ENCODE measurements around the gene IL1A.

Gene IL1A

DNA sequence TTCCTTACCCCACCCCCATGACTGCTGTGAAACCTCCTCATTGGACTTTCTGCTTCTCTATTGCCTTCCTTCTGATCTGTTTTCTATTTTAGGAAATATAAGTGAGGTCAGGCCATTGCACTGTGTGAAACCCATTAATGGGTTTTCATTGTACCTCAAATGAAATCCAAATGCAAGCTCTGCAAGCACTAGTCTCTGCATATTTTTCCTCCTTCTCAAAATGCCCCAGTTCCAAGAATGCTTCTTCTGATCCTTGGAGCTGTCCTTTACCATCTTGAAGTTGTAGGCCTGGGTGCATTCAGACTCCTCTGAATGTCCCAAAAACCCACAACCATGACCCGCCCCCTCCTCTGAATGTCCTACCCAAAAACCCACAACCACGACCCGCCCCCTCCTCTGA, 8.2 kb downstream of the IL1A start:
- H3K9ac ChIP-seq = no peak overlapping the region
- TF ChIP-seq, protein P1, sequence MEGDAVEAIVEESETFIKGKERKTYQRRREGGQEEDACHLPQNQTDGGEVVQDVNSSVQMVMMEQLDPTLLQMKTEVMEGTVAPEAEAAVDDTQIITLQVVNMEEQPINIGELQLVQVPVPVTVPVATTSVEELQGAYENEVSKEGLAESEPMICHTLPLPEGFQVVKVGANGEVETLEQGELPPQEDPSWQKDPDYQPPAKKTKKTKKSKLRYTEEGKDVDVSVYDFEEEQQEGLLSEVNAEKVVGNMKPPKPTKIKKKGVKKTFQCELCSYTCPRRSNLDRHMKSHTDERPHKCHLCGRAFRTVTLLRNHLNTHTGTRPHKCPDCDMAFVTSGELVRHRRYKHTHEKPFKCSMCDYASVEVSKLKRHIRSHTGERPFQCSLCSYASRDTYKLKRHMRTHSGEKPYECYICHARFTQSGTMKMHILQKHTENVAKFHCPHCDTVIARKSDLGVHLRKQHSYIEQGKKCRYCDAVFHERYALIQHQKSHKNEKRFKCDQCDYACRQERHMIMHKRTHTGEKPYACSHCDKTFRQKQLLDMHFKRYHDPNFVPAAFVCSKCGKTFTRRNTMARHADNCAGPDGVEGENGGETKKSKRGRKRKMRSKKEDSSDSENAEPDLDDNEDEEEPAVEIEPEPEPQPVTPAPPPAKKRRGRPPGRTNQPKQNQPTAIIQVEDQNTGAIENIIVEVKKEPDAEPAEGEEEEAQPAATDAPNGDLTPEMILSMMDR (conservative IDR thresholded peaks at IDR 0.05; ENCODE audit: low read depth, low read length) = no peak
- H3K79me2 ChIP-seq (ENCODE audit: insufficient read depth, low read depth) = no peaks in the 10 kb centered on the region
- H3K27ac ChIP-seq = no peak overlapping the region
- H3K36me3 ChIP-seq (ENCODE audit: insufficient read depth) = no peaks in the 10 kb centered on the region
- H3K4me1 ChIP-seq (ENCODE audit: low read depth, poor library complexity, severe bottlenecking) = peaks cover 13% of the 10 kb centered on the region
- H3K4me2 ChIP-seq = peak overlapping the region; percentile 50; the same call in 1 of the 2 replicates
- no peak overlapping the region for H2AFZ ChIP-seq (ENCODE audit: low read depth)
- no peak overlapping the region for H3K4me3 ChIP-seq (IDR thresholded peaks at IDR 0.05; ENCODE audit: insufficient read depth, low read depth, low read length)
- H3K27me3 ChIP-seq (ENCODE audit: insufficient read depth, low read depth) = no peaks in the 10 kb centered on the region; the same call in 1 of the 2 replicates
- no peaks in the 10 kb centered on the region for H4K20me1 ChIP-seq (ENCODE audit: insufficient read depth)

DNA sequence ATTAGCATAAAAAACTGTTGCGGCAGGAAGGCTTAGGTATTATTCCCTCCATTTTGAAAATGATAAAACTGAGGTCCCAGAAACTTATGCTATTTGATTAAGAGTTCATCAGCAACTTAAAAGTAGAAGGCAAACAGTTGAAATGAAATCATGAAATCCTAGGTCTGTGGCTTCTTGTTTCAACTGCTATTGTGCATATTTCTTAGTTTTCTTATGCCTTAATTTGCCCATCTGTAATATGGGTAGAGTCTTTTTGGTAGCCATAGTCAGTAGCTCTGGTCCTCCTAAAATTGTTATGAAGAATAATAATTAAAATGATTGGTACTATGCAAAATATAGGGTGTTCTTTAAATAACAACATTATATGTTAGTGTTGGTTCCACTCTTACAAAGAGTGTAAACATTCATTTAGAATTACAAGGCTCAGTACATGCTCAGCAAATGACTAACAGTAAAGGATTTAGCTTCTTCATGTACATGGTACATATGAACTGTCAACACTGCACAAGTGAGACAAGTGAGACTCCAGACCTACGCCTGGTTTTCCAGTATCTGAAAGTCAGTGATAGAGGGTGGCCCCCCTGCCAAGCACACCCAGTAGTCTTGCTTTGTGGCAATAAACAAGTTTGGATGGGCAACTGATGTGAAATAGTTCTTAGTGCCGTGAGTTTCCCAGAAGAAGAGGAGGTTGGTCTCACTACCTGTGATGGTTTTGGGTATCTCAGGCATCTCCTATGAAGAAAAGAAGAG, 9.6 kb downstream of the IL1A start:
- no peak overlapping the region for H2AFZ ChIP-seq (ENCODE audit: low read depth)
- no peak overlapping the region for H3K27ac ChIP-seq
- H3K36me3 ChIP-seq (ENCODE audit: insufficient read depth) = no peaks in the 10 kb centered on the region
- no peaks in the 10 kb centered on the region; the same call in 1 of the 2 replicates for H3K27me3 ChIP-seq (ENCODE audit: insufficient read depth, low read depth)
- H3K79me2 ChIP-seq (ENCODE audit: insufficient read depth, low read depth) = no peaks in the 10 kb centered on the region
- H3K9ac ChIP-seq = no peak overlapping the region
- no peak overlapping the region for H3K4me2 ChIP-seq
- no peak overlapping the region for H3K4me3 ChIP-seq (IDR thresholded peaks at IDR 0.05; ENCODE audit: insufficient read depth, low read depth, low read length)
- no peaks in the 10 kb centered on the region for H4K20me1 ChIP-seq (ENCODE audit: insufficient read depth)
- TF ChIP-seq, protein P1 (conservative IDR thresholded peaks at IDR 0.05; ENCODE audit: low read depth, low read length) = no peak
- peaks cover 13% of the 10 kb centered on the region for H3K4me1 ChIP-seq (ENCODE audit: low read depth, poor library complexity, severe bottlenecking)

DNA sequence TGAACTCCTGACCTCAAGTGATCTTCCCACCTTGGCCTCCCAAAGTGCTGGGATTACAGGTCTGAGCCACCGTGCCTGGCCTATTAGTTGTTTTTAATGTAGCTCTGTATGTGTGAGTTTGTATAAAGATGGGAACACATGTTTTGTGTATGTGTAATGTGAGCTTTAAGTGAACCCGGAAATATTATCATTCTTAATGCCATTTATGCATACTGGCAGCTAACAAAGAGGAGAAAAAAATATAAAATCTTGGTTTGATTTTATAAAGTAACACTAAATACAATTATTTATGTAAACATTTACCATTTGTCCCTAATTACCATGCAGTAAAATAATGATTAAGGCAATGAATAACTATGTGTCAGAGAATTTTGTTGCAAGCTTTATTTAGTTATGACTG, 10.7 kb downstream of the IL1A start:
- no peaks in the 10 kb centered on the region for H3K79me2 ChIP-seq (ENCODE audit: insufficient read depth, low read depth)
- H3K27ac ChIP-seq = no peak overlapping the region
- no peaks in the 10 kb centered on the region; the same call in 1 of the 2 replicates for H3K27me3 ChIP-seq (ENCODE audit: insufficient read depth, low read depth)
- H4K20me1 ChIP-seq (ENCODE audit: insufficient read depth) = no peaks in the 10 kb centered on the region
- H3K9ac ChIP-seq = no peak overlapping the region
- no peak overlapping the region for H3K4me2 ChIP-seq
- TF ChIP-seq, protein P1 (conservative IDR thresholded peaks at IDR 0.05; ENCODE audit: low read depth, low read length) = no peak
- H3K4me3 ChIP-seq (IDR thresholded peaks at IDR 0.05; ENCODE audit: insufficient read depth, low read depth, low read length) = no peak overlapping the region
- peaks cover 13% of the 10 kb centered on the region for H3K4me1 ChIP-seq (ENCODE audit: low read depth, poor library complexity, severe bottlenecking)
- H2AFZ ChIP-seq (ENCODE audit: low read depth) = no peak overlapping the region
- no peaks in the 10 kb centered on the region for H3K36me3 ChIP-seq (ENCODE audit: insufficient read depth)

DNA sequence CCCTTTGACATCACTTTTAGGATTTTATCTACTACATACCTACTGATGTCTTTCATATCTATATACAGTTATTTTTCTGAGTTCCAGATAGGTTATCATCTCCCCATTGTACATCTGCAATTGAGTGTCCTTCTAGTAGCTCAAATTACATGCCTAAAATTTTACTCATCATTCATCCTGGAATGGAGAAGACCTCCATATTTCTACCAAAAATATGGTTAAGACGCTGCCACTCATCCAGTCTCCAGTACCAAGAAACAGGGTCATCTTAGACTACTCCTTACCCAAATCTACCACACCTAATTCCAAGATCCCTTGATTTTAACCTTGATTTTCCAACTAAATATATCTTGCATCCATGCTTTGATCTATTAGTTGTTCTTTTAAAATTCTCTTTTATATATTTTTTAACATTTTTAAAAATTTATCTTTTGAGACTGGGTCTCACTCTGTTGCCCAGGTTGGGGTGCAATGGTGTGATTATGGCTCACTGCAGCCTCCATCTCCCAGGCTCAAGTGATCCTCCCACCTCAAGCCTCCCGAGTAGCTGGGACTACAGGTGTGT, 11.3 kb downstream of the IL1A start:
- no peaks in the 10 kb centered on the region; the same call in 1 of the 2 replicates for H3K27me3 ChIP-seq (ENCODE audit: insufficient read depth, low read depth)
- no peak overlapping the region for H2AFZ ChIP-seq (ENCODE audit: low read depth)
- H4K20me1 ChIP-seq (ENCODE audit: insufficient read depth) = no peaks in the 10 kb centered on the region
- no peaks in the 10 kb centered on the region for H3K36me3 ChIP-seq (ENCODE audit: insufficient read depth)
- no peaks in the 10 kb centered on the region for H3K79me2 ChIP-seq (ENCODE audit: insufficient read depth, low read depth)
- H3K4me1 ChIP-seq (ENCODE audit: low read depth, poor library complexity, severe bottlenecking) = peaks cover 13% of the 10 kb centered on the region
- no peak overlapping the region for H3K9ac ChIP-seq
- H3K27ac ChIP-seq = no peak overlapping the region
- TF ChIP-seq, protein P1 (conservative IDR thresholded peaks at IDR 0.05; ENCODE audit: low read depth, low read length) = no peak
- no peak overlapping the region for H3K4me2 ChIP-seq
- H3K4me3 ChIP-seq (IDR thresholded peaks at IDR 0.05; ENCODE audit: insufficient read depth, low read depth, low read length) = no peak overlapping the region
